ENCODE results near the gene FERMT3.
A peak's percentile ranks its signal among the peaks of the same experiment; 100 is the strongest.

FERMT3 gene

GRCh38 chr11:64222651-64223000 lies 16.1 kb downstream of the FERMT3 start:
- DNase-seq = no peak

GRCh38 chr11:64223001-64223651 lies 16.6 kb downstream of the FERMT3 start:
- no peak for DNase-seq

- no peak for DNase-seq
Measured at GRCh38 chr11:64224151-64224890, 17.8 kb downstream of the FERMT3 start.

- peak; percentile 5 for DNase-seq
Measured at GRCh38 chr11:64224891-64225607, 18.5 kb downstream of the FERMT3 start.

GRCh38 chr11:64225608-64226506 lies 19.3 kb downstream of the FERMT3 start, which contains the start of the genes NUDT22 and TRPT1:
Gene NUDT22, plus strand, starts transcription at chr11:64226274. Its CDS starts 379 bp downstream, at chr11:64226653.
Gene TRPT1, minus strand, starts transcription at chr11:64226186. Its CDS starts 326 bp downstream, at chr11:64225860.
- peak; percentile 45 for DNase-seq

GRCh38 chr11:64226507-64227051 lies 20.1 kb downstream of the FERMT3 start:
- DNase-seq = peak; percentile 57

- DNase-seq = no peak
Measured at GRCh38 chr11:64227405-64227956, 21.0 kb downstream of the FERMT3 start.

- DNase-seq = no peak
Measured at GRCh38 chr11:64229090-64229743, 22.7 kb downstream of the FERMT3 start.

- DNase-seq = no peak
Measured at GRCh38 chr11:64229744-64230170, 23.2 kb downstream of the FERMT3 start.

GRCh38 chr11:64230171-64230984 lies 23.9 kb downstream of the FERMT3 start, which contains the start of gene DNAJC4:
Gene DNAJC4, plus strand, starts transcription at chr11:64230548. Its CDS starts 307 bp downstream, at chr11:64230855.
- no peak for DNase-seq

GRCh38 chr11:64230985-64231365 lies 24.5 kb downstream of the FERMT3 start:
- no peak for DNase-seq

GRCh38 chr11:64231546-64231945 lies 25.0 kb downstream of the FERMT3 start:
- DNase-seq = no peak

GRCh38 chr11:64232182-64232966 lies 25.9 kb downstream of the FERMT3 start:
- DNase-seq = no peak

GRCh38 chr11:64232967-64233315 lies 26.4 kb downstream of the FERMT3 start:
- no peak for DNase-seq

GRCh38 chr11:64233913-64234586 lies 27.5 kb downstream of the FERMT3 start, which contains the start of gene VEGFB:
Gene VEGFB, plus strand, starts transcription at chr11:64234584. Its CDS starts 250 bp downstream, at chr11:64234834.
- DNase-seq = no peak

- no peak for DNase-seq
Measured at GRCh38 chr11:64234647-64235379, 28.3 kb downstream of the FERMT3 start.

- DNase-seq = no peak
Measured at GRCh38 chr11:64235437-64236161, 29.1 kb downstream of the FERMT3 start.
